Left forelimb (tissue), 1 donor: ENCODE results near the gene ALDH3B1.

Experiments used
- DNase-seq: peaks from one replicate; pipeline ENCODE4 v3.0.0-alpha.2; 2018; ENCODE audit warnings: low spot score

ALDH3B1 gene

GRCh38 chr11:68031144-68031464 is 21.0 kb downstream of the ALDH3B1 start:
- no peak for DNase-seq

GRCh38 chr11:68032003-68032402 is 21.9 kb downstream of the ALDH3B1 start:
- DNase-seq = no peak

- no peak for DNase-seq
These were observed 23.0 kb downstream of the ALDH3B1 start for GRCh38 chr11:68032997-68033707.

GRCh38 chr11:68033708-68034045 is 23.6 kb downstream of the ALDH3B1 start:
- no peak for DNase-seq

- no peak for DNase-seq
These were observed 25.2 kb downstream of the ALDH3B1 start for GRCh38 chr11:68035266-68035876.

- DNase-seq = no peak
These were observed 26.1 kb downstream of the ALDH3B1 start for GRCh38 chr11:68036141-68036716.

- DNase-seq = no peak
These were observed 26.7 kb downstream of the ALDH3B1 start for GRCh38 chr11:68036717-68037239.

GRCh38 chr11:68037411-68038225 is 27.5 kb downstream of the ALDH3B1 start:
- no peak for DNase-seq

- DNase-seq = no peak
These were observed 28.1 kb downstream of the ALDH3B1 start for GRCh38 chr11:68038226-68038717.

GRCh38 chr11:68038718-68039525 is 28.8 kb downstream of the ALDH3B1 start, which contains the start of gene TCIRG1:
TCIRG1 (plus strand) TSS chr11:68039025; CDS start chr11:68041272, 2,247 bp downstream.
- peak; percentile 87 for DNase-seq

- DNase-seq = no peak
These were observed 29.5 kb downstream of the ALDH3B1 start for GRCh38 chr11:68039526-68040086.

GRCh38 chr11:68040101-68040956 is 30.2 kb downstream of the ALDH3B1 start:
- DNase-seq = no peak

- DNase-seq = no peak
These were observed 30.9 kb downstream of the ALDH3B1 start for GRCh38 chr11:68040957-68041591.

- DNase-seq = no peak
These were observed 31.6 kb downstream of the ALDH3B1 start for GRCh38 chr11:68041617-68042218.

- DNase-seq = no peak
These were observed 32.3 kb downstream of the ALDH3B1 start for GRCh38 chr11:68042219-68043028.

- DNase-seq = no peak
These were observed 32.9 kb downstream of the ALDH3B1 start for GRCh38 chr11:68043029-68043348.

GRCh38 chr11:68043349-68044144 is 33.4 kb downstream of the ALDH3B1 start:
- peak; percentile 71 for DNase-seq
